Measurements from ENCODE around the gene FBRS. TPM values are rescaled to one million over a fixed set of nuclear protein-coding genes. Genes with fewer than 3 reads are reported as not detected.

Gene FBRS
- total and polyA plus RNA-seq, 2 of the 8 experiments (the other 6 are each of a cell fraction or from before 2014, with no cell fraction given), result 2.4 to 13.9 TPM

GRCh38 chr16:30656388-30656787 lies 1.8 kb upstream of the FBRS start (continued):
- TF ChIP-seq CBX5 (IDR thresholded peaks at IDR 0.05; ENCODE audit: low read depth, low read length) (no peak), SAP30 (IDR thresholded peaks at IDR 0.05; ENCODE audit: insufficient read depth, insufficient replicate concordance, low read length) (no peak)
